GM13977 (cell line): ENCODE measurements around the gene TFPI.

Source experiments
- DNase-seq: peaks from one replicate; pipeline ENCODE4 v3.0.0; 2012; ENCODE audit warnings: low spot score
- in situ Hi-C: fragments of 300-500 bp; cut with MboI; formaldehyde crosslinking; loops from one replicate; pipeline ENCODE4 v1.12.0; 2022; ENCODE audit warnings: low sequenced_read_pairs, low pct_unique_long_range_greater_than_20kb, mixed read lengths, inconsistent platforms; ENCODE audit not compliant: unreplicated experiment
- TF ChIP-seq, protein P1 (sequence below): IDR thresholded peaks from 2 replicates; pipeline ENCODE4 v1.5.1; 2012; ENCODE audit warnings: mild to moderate bottlenecking, control low read depth; ENCODE audit not compliant: insufficient read depth; ENCODE audit errors: extremely low read depth, missing control alignments

The TFPI gene

DNA sequence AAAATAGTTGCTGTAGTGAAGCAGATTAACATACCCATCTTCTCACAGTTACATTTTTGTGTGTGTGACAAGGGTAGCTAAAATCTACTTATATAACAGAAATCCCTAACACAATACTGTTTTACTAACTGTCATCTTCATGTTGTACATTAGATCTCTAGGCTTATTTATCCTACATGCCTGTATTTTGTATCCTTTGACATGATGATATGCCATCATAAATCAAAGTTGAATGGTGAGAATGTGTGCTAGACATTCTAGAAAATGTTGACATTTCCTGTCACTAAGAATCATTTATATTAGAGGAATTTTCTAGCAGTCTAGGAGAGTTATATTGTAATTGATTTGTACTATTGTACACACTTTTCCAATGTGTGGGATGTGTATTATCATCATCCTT lies 84.7 kb downstream of the TFPI start:
- TF ChIP-seq, protein P1, sequence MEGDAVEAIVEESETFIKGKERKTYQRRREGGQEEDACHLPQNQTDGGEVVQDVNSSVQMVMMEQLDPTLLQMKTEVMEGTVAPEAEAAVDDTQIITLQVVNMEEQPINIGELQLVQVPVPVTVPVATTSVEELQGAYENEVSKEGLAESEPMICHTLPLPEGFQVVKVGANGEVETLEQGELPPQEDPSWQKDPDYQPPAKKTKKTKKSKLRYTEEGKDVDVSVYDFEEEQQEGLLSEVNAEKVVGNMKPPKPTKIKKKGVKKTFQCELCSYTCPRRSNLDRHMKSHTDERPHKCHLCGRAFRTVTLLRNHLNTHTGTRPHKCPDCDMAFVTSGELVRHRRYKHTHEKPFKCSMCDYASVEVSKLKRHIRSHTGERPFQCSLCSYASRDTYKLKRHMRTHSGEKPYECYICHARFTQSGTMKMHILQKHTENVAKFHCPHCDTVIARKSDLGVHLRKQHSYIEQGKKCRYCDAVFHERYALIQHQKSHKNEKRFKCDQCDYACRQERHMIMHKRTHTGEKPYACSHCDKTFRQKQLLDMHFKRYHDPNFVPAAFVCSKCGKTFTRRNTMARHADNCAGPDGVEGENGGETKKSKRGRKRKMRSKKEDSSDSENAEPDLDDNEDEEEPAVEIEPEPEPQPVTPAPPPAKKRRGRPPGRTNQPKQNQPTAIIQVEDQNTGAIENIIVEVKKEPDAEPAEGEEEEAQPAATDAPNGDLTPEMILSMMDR = no peak
- in situ Hi-C loops = loop anchor here (25.0 kb wide), 1 partner anchor 607 kb away; no protein-coding TSS in a partner anchor

DNA sequence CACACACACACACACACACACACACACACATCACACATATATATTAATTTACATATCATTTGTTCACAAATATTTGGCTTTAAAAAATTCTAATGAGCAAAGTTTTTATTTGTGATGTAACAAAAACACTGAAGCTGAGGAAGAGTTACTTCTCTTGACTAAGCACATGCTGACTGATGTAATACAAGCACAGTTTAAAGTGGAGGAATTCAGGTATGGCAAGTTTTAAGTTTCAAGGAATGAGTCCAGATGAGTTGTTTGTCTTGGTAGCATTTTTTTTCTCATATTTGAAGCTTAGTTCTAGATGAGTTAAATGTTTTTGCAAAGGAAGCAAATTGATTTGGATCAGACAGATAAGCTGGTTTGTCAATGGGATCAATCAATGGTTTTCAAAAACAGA lies 86.0 kb downstream of the TFPI start:
- in situ Hi-C loops = loop anchor here (25.0 kb wide), 1 partner anchor 606 kb away; no protein-coding TSS in a partner anchor
- TF ChIP-seq, protein P1 = no peak

More for the DNA sequence above, 84.7 kb downstream of the TFPI start:
- DNase-seq = no peak

GRCh38 chr2:187466129-187466792 lies 88.0 kb downstream of the TFPI start:
- TF ChIP-seq, protein P1 = no peak
- in situ Hi-C loops = loop anchor here (25.0 kb wide), 1 partner anchor 604 kb away; no protein-coding TSS in a partner anchor
- no peak for DNase-seq

More for the DNA sequence above, 86.0 kb downstream of the TFPI start:
- DNase-seq = no peak

GRCh38 chr2:187462839-187463238 lies 91.4 kb downstream of the TFPI start:
- in situ Hi-C loops = loop anchor here (25.0 kb wide), 1 partner anchor 601 kb away; no protein-coding TSS in a partner anchor
- TF ChIP-seq, protein P1 = no peak
- DNase-seq = no peak

- TF ChIP-seq, protein P1 = no peak
- DNase-seq = no peak
- in situ Hi-C loops = loop anchor here (25.0 kb wide), 1 partner anchor 599 kb away; no protein-coding TSS in a partner anchor
Measured at GRCh38 chr2:187461294-187462261, 92.7 kb downstream of the TFPI start.

DNA sequence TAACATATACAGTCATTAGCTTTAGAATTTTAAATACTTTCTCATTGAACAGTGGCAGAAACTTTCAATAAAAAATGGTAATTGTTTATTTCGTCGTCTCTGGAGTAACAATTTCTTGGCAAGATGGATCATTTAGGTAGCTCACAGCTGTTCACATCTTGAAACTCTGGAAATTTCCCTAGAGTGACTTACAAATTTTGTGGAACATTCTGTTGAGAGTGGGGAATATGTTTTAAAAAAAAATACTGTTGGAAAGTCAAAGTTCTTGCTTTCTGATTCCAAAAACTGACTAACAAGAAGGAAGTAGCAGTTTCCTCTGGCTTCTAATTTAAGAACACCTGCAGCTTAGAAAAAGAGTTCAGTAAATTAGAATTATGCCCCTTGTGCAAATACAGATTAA lies 95.0 kb downstream of the TFPI start:
- no peak for DNase-seq
- in situ Hi-C loops = loop anchor here (25.0 kb wide), 1 partner anchor 597 kb away; no protein-coding TSS in a partner anchor
- TF ChIP-seq, protein P1 = no peak
